Measurements from ENCODE around the gene FAM234A.
A peak's percentile ranks its signal among the peaks of the same experiment; 100 is the strongest.
"Not testable (repeated sequence)": the region's sequence is repeated elsewhere in the genome, so short reads cannot be mapped to it uniquely, and the experiment has no call there.

Gene FAM234A

GRCh38 chr16:266258-267164 is 31.9 kb downstream of the FAM234A start:
- DNase-seq = no peak

GRCh38 chr16:267562-267961 is 32.9 kb downstream of the FAM234A start:
- not testable (repeated sequence) for DNase-seq

- DNase-seq = peak; percentile 38
Observed at GRCh38 chr16:268141-269053, 33.8 kb downstream of the FAM234A start.

- DNase-seq = peak; percentile 40
Observed at GRCh38 chr16:269061-269796, 34.6 kb downstream of the FAM234A start.

GRCh38 chr16:270381-271255 is 36.0 kb downstream of the FAM234A start:
- peak; percentile 37 for DNase-seq

- no peak for DNase-seq
Observed at GRCh38 chr16:272633-273546, 38.3 kb downstream of the FAM234A start.

GRCh38 chr16:273547-274421 is 39.2 kb downstream of the FAM234A start:
- no peak for DNase-seq

- DNase-seq = no peak
Observed at GRCh38 chr16:275041-275641, 40.5 kb downstream of the FAM234A start.

- no peak for DNase-seq
Observed at GRCh38 chr16:275786-276232, 41.2 kb downstream of the FAM234A start, which contains the start of gene RGS11. Gene RGS11 (minus strand): TSS chr16:275944. CDS start chr16:275911, 33 bp downstream.

GRCh38 chr16:276426-277077 is 41.9 kb downstream of the FAM234A start:
- no peak for DNase-seq

- no peak for DNase-seq
Observed at GRCh38 chr16:278863-279366, 44.3 kb downstream of the FAM234A start.

- no peak for DNase-seq
Observed at GRCh38 chr16:279531-279930, 44.9 kb downstream of the FAM234A start.

GRCh38 chr16:280005-280460 is 45.4 kb downstream of the FAM234A start:
- no peak for DNase-seq

- no peak for DNase-seq
Observed at GRCh38 chr16:280552-280951, 45.9 kb downstream of the FAM234A start, which contains the start of gene ARHGDIG. Gene ARHGDIG (plus strand): TSS chr16:280591. CDS start chr16:280681, 90 bp downstream.

GRCh38 chr16:280991-281659 is 46.5 kb downstream of the FAM234A start:
- no peak for DNase-seq

- no peak for DNase-seq
Observed at GRCh38 chr16:281660-282255, 47.1 kb downstream of the FAM234A start.

- DNase-seq = no peak
Observed at GRCh38 chr16:282491-282890, 47.9 kb downstream of the FAM234A start.

Data from right forelimb (tissue), 1 donor.